GM12892 (cell line): ENCODE results near the gene ARFGAP1.

Source experiments
- POLR2A ChIP-seq: IDR thresholded peaks from 2 replicates; pipeline ENCODE4 v1.6.1; 2011; ENCODE audit warnings: low read depth, low read length, control low read depth
- POLR2AphosphoS5 ChIP-seq: IDR thresholded peaks from 2 replicates; pipeline ENCODE4 v1.6.1; 2011; ENCODE audit warnings: low read depth, low read length, control low read depth
- TAF1 ChIP-seq: IDR thresholded peaks from 2 replicates; pipeline ENCODE4 v1.6.1; 2011; ENCODE audit warnings: low read depth, mild to moderate bottlenecking, control low read depth, low read length, borderline replicate concordance

GRCh38 chr20:63285636-63286615 is 13.3 kb downstream of the ARFGAP1 start:
- TF ChIP-seq POLR2A (no peak), POLR2AphosphoS5 (no peak), TAF1 (no peak)
